Measurements from ENCODE around the gene GABRR2.
A peak's percentile ranks its signal among the peaks of the same experiment; 100 is the strongest.

Gene GABRR2

GRCh38 chr6:89264296-89264695 is 50.8 kb downstream of the GABRR2 start:
- TF ChIP-seq, protein P1, sequence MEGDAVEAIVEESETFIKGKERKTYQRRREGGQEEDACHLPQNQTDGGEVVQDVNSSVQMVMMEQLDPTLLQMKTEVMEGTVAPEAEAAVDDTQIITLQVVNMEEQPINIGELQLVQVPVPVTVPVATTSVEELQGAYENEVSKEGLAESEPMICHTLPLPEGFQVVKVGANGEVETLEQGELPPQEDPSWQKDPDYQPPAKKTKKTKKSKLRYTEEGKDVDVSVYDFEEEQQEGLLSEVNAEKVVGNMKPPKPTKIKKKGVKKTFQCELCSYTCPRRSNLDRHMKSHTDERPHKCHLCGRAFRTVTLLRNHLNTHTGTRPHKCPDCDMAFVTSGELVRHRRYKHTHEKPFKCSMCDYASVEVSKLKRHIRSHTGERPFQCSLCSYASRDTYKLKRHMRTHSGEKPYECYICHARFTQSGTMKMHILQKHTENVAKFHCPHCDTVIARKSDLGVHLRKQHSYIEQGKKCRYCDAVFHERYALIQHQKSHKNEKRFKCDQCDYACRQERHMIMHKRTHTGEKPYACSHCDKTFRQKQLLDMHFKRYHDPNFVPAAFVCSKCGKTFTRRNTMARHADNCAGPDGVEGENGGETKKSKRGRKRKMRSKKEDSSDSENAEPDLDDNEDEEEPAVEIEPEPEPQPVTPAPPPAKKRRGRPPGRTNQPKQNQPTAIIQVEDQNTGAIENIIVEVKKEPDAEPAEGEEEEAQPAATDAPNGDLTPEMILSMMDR (IDR thresholded peaks at IDR 0.05; ENCODE audit: low read length) = no peak
- TF ChIP-seq EZH2 (IDR thresholded peaks at IDR 0.05; ENCODE audit: borderline replicate concordance, low read length) = no peak
- Histone ChIP-seq H3K9ac (ENCODE audit: low read length) (no peak overlapping the region), H3F3A (ENCODE audit: insufficient read depth, low read length) (no peaks in the 10 kb centered on the region), H3K4me3 (ENCODE audit: low read depth, low read length, poor library complexity, severe bottlenecking) (no peak overlapping the region), H3K79me2 (ENCODE audit: insufficient read depth, low read length) (no peaks in the 10 kb centered on the region), H2AFZ (ENCODE audit: low read length) (no peak overlapping the region), H3K36me3 (ENCODE audit: insufficient read depth, low read length) (no peaks in the 10 kb centered on the region), H3K9me3 (ENCODE audit: low read length) (no peaks in the 10 kb centered on the region), H3K4me2 (ENCODE audit: low read length) (no peak overlapping the region), H3K4me1 (ENCODE audit: insufficient read depth, low read length, severe bottlenecking) (peaks cover 20% of the 10 kb centered on the region), H3K9me2 (ENCODE audit: low read depth, low read length) (no peaks in the 10 kb centered on the region), H3K27ac (ENCODE audit: low read depth, low read length, poor library complexity, severe bottlenecking) (no peak overlapping the region), H3K27me3 (ENCODE audit: insufficient read depth, low read length) (no peaks in the 10 kb centered on the region), H4K20me1 (ENCODE audit: insufficient read depth, low read length) (no peaks in the 10 kb centered on the region)

DNA sequence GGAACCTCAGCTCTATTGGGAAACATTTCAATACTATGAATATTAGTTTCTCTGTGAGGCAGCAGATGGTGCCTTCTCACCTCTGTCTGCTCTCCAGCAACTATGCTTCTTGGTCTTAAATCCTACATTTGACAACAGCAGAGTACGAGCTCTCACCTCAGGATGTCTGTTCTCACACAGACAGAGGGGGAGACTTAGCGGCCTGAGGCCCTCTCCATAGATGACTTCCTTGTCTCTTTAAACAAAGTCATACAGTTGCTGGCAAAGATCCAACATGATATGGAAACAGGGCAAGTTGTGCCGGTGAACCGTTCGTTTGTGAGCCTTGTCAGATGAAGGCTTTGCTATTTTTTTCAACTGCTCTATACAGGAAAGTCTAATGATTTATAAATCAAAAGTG is 54.3 kb downstream of the GABRR2 start:
- Histone ChIP-seq H2AFZ (ENCODE audit: low read length) (no peak overlapping the region), H3K4me3 (ENCODE audit: low read depth, low read length, poor library complexity, severe bottlenecking) (no peak overlapping the region), H3F3A (ENCODE audit: insufficient read depth, low read length) (no peaks in the 10 kb centered on the region), H3K27me3 (ENCODE audit: insufficient read depth, low read length) (no peaks in the 10 kb centered on the region), H3K79me2 (ENCODE audit: insufficient read depth, low read length) (no peaks in the 10 kb centered on the region), H3K4me2 (ENCODE audit: low read length) (peak overlapping the region; percentile 13; the same call in 1 of the 2 replicates), H3K9ac (ENCODE audit: low read length) (no peak overlapping the region; the same call in 1 of the 2 replicates), H4K20me1 (ENCODE audit: insufficient read depth, low read length) (no peaks in the 10 kb centered on the region), H3K4me1 (ENCODE audit: insufficient read depth, low read length, severe bottlenecking) (peaks cover 20% of the 10 kb centered on the region), H3K9me2 (ENCODE audit: low read depth, low read length) (no peaks in the 10 kb centered on the region), H3K27ac (ENCODE audit: low read depth, low read length, poor library complexity, severe bottlenecking) (peak overlapping the region; percentile 36), H3K36me3 (ENCODE audit: insufficient read depth, low read length) (no peaks in the 10 kb centered on the region), H3K9me3 (ENCODE audit: low read length) (no peaks in the 10 kb centered on the region)
- no peak for TF ChIP-seq EZH2 (IDR thresholded peaks at IDR 0.05; ENCODE audit: borderline replicate concordance, low read length)
- TF ChIP-seq, protein P1 (IDR thresholded peaks at IDR 0.05; ENCODE audit: low read length) = no peak

GRCh38 chr6:89260310-89260709 is 54.8 kb downstream of the GABRR2 start:
- Histone ChIP-seq H3K79me2 (ENCODE audit: insufficient read depth, low read length) (no peaks in the 10 kb centered on the region), H3K36me3 (ENCODE audit: insufficient read depth, low read length) (no peaks in the 10 kb centered on the region), H4K20me1 (ENCODE audit: insufficient read depth, low read length) (no peaks in the 10 kb centered on the region), H3K4me3 (ENCODE audit: low read depth, low read length, poor library complexity, severe bottlenecking) (no peak overlapping the region), H3K9me3 (ENCODE audit: low read length) (no peaks in the 10 kb centered on the region), H3K27me3 (ENCODE audit: insufficient read depth, low read length) (no peaks in the 10 kb centered on the region), H2AFZ (ENCODE audit: low read length) (no peak overlapping the region), H3K9ac (ENCODE audit: low read length) (no peak overlapping the region), H3K9me2 (ENCODE audit: low read depth, low read length) (no peaks in the 10 kb centered on the region), H3F3A (ENCODE audit: insufficient read depth, low read length) (no peaks in the 10 kb centered on the region), H3K27ac (ENCODE audit: low read depth, low read length, poor library complexity, severe bottlenecking) (no peak overlapping the region), H3K4me2 (ENCODE audit: low read length) (peak overlapping the region; percentile 13; the same call in 1 of the 2 replicates), H3K4me1 (ENCODE audit: insufficient read depth, low read length, severe bottlenecking) (peaks cover 20% of the 10 kb centered on the region)
- no peak for TF ChIP-seq EZH2 (IDR thresholded peaks at IDR 0.05; ENCODE audit: borderline replicate concordance, low read length)
- TF ChIP-seq, protein P1 (IDR thresholded peaks at IDR 0.05; ENCODE audit: low read length) = no peak

Data from OCI-LY1 (cell line).